ENCODE results near the gene ATP7B. TPM values are rescaled to one million over a fixed set of nuclear protein-coding genes. Genes with fewer than 3 reads are reported as not detected.

Gene ATP7B
- total RNA-seq, 1 experiment from 2014 or later: 4.4 TPM

DNA sequence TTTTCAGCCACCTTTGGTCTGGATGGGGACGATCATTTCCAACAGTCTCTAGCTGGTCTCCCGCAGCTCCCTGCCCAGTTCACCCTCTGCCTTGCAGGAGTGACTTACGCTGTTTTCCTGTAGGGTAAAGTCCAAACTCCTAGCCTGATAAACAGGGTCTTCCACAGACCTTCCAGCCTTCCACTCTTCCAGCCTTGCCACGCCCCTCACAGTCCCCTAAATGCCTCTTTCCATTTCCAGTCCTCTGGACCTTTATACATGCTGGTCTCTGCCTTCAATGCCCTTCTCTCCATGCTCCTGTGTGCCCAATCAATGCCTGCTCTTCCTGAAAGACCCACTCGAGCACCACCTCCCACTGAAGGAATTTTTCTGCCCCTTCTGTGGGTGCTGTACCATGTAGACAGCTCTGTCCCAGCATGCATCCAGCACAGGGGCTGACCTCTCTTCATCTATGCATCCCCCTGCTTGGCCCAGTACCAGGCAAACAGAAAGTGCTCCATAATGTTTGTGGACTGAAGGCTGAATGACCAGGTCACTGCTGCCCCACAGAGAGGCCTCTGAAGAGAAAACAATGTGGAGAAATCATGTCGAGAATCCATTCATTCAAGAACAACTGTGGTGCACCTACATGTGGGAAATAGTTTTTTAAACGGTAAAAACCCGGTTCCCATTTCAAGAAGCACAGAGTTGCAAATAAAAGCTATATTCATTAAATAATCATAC, 4.6 kb downstream of the ATP7B start:
- no peaks in the 10 kb centered on the region for H3K36me3 ChIP-seq (ENCODE audit: low read depth, low read length)
- H3K4me3 ChIP-seq (ENCODE audit: low read length): no peak overlapping the region
- no peak overlapping the region for H3K27ac ChIP-seq (ENCODE audit: low read length)
- H3K9ac ChIP-seq (ENCODE audit: low read length): no peak overlapping the region
- H3K79me2 ChIP-seq (ENCODE audit: low read length): no peaks in the 10 kb centered on the region
- intact Hi-C loops (cut with micrococcal nuclease): no loop called here
- no peaks in the 10 kb centered on the region for H3K4me1 ChIP-seq (ENCODE audit: insufficient read depth, low read length)
- no peak for TF ChIP-seq EZH2phosphoT487 (IDR thresholded peaks at IDR 0.05; ENCODE audit: borderline replicate concordance, low read length)
- TF ChIP-seq, protein P1, sequence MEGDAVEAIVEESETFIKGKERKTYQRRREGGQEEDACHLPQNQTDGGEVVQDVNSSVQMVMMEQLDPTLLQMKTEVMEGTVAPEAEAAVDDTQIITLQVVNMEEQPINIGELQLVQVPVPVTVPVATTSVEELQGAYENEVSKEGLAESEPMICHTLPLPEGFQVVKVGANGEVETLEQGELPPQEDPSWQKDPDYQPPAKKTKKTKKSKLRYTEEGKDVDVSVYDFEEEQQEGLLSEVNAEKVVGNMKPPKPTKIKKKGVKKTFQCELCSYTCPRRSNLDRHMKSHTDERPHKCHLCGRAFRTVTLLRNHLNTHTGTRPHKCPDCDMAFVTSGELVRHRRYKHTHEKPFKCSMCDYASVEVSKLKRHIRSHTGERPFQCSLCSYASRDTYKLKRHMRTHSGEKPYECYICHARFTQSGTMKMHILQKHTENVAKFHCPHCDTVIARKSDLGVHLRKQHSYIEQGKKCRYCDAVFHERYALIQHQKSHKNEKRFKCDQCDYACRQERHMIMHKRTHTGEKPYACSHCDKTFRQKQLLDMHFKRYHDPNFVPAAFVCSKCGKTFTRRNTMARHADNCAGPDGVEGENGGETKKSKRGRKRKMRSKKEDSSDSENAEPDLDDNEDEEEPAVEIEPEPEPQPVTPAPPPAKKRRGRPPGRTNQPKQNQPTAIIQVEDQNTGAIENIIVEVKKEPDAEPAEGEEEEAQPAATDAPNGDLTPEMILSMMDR (conservative IDR thresholded peaks at IDR 0.05; ENCODE audit: low read depth, low read length): no peak
- TF ChIP-seq EZH2 (IDR thresholded peaks at IDR 0.05; ENCODE audit: low read length, unreplicated experiment): no peak
- ChIA-PET CTCF (no interaction called here), POLR2A (ENCODE audit: unreplicated experiment) (no interaction called here)
- H3K4me2 ChIP-seq (ENCODE audit: low read length): no peak overlapping the region
- ATAC-seq: no peak
- H4K20me1 ChIP-seq (ENCODE audit: low read length): no peaks in the 10 kb centered on the region
- H3K9me3 ChIP-seq (ENCODE audit: low read length): no peaks in the 10 kb centered on the region
- no peaks in the 10 kb centered on the region for H3K9me2 ChIP-seq (replicated peaks; ENCODE audit: low read length)
- H3F3A ChIP-seq (ENCODE audit: low read length, unreplicated experiment): no peaks in the 10 kb centered on the region
- no peak overlapping the region for H2AFZ ChIP-seq (ENCODE audit: low read length)
- H3K27me3 ChIP-seq (ENCODE audit: low read length): no peaks in the 10 kb centered on the region
- BruUV-seq (replicated peaks): no TSS peak
- no peak for DNase-seq

DNA sequence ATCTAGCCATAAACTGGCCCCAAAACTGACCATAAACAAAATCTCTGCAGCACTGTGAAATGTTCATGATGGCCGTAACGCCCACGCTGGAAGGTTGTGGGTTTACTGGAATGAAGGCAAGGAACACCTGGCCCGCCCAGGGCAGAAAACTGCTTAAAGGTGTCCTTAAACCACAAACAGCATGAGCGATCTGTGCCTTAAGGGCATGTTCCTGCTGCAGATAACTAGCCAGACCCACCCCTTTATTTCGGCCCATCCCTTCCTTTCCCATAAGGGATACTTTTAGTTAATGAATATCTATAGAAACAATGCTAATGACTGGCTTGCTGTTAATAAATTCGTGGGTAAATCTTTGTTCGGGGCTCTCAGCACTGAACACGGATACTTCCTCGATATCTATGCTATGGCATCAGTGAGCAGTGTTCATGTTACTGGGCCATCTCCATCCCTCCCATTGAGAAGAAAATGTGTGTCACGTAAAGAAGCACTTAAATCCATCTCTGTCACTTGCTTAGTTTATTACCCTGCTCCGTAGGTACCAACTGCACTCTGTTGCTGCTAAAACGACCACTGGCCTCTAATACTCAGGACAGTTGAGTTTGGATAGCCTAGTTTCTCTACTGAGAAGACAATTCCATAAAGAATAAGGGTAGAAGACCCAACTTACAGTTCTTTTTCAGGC, 5.3 kb downstream of the ATP7B start:
- DNase-seq: no peak
- H3K4me1 ChIP-seq (ENCODE audit: insufficient read depth, low read length): no peaks in the 10 kb centered on the region
- ATAC-seq: no peak
- H3K79me2 ChIP-seq (ENCODE audit: low read length): no peaks in the 10 kb centered on the region
- BruUV-seq (replicated peaks): no TSS peak
- ChIA-PET POLR2A (ENCODE audit: unreplicated experiment) (no interaction called here), CTCF (no interaction called here)
- H3F3A ChIP-seq (ENCODE audit: low read length, unreplicated experiment): no peaks in the 10 kb centered on the region
- H3K27me3 ChIP-seq (ENCODE audit: low read length): no peaks in the 10 kb centered on the region
- intact Hi-C loops (cut with micrococcal nuclease): no loop called here
- H3K4me3 ChIP-seq (ENCODE audit: low read length): no peak overlapping the region
- TF ChIP-seq EZH2phosphoT487 (IDR thresholded peaks at IDR 0.05; ENCODE audit: borderline replicate concordance, low read length) (no peak), EZH2 (IDR thresholded peaks at IDR 0.05; ENCODE audit: low read length, unreplicated experiment) (no peak)
- TF ChIP-seq, protein P1 (conservative IDR thresholded peaks at IDR 0.05; ENCODE audit: low read depth, low read length): no peak
- H3K27ac ChIP-seq (ENCODE audit: low read length): no peak overlapping the region
- H3K36me3 ChIP-seq (ENCODE audit: low read depth, low read length): no peaks in the 10 kb centered on the region
- no peak overlapping the region for H2AFZ ChIP-seq (ENCODE audit: low read length)
- no peaks in the 10 kb centered on the region for H3K9me2 ChIP-seq (replicated peaks; ENCODE audit: low read length)
- H3K9ac ChIP-seq (ENCODE audit: low read length): no peak overlapping the region
- H3K9me3 ChIP-seq (ENCODE audit: low read length): no peaks in the 10 kb centered on the region
- H3K4me2 ChIP-seq (ENCODE audit: low read length): no peak overlapping the region
- no peaks in the 10 kb centered on the region for H4K20me1 ChIP-seq (ENCODE audit: low read length)

Data from PC-3 (cell line).